Neuron (in vitro differentiated cells): ENCODE measurements around the gene LCN10.
"Not testable (repeated sequence)": the region's sequence is repeated elsewhere in the genome, so short reads cannot be mapped to it uniquely, and the experiment has no call there.

ENCODE experiments used
- H2AFZ ChIP-seq: one replicate; pipeline ENCODE4 v1.6.1; 2013; ENCODE audit warnings: low read depth, mild to moderate bottlenecking, inconsistent platforms, low read length, moderate library complexity
- H3K27me3 ChIP-seq: one replicate; pipeline ENCODE4 v1.6.1; 2013; ENCODE audit warnings: low read length; ENCODE audit not compliant: insufficient read depth
- H3K36me3 ChIP-seq: one replicate; pipeline ENCODE4 v1.6.1; 2013; ENCODE audit warnings: low read length; ENCODE audit not compliant: insufficient read depth
- H3K4me1 ChIP-seq: one replicate; pipeline ENCODE4 v1.6.1; 2013; ENCODE audit warnings: low read length; ENCODE audit not compliant: insufficient read depth
- H3K4me3 ChIP-seq: 2 replicates; pipeline ENCODE4 v1.5.1; 2013; ENCODE audit warnings: mild to moderate bottlenecking, low read length, moderate library complexity
- H3K9me3 ChIP-seq: one replicate; pipeline ENCODE4 v1.6.1; 2013; ENCODE audit warnings: low read length

The LCN10 gene

GRCh38 chr9:136782452-136782851 lies 39.7 kb upstream of the LCN10 start:
- Histone ChIP-seq H3K36me3 (no peaks in the 10 kb centered on the region), H3K9me3 (no peaks in the 10 kb centered on the region), H3K4me1 (peaks cover 6% of the 10 kb centered on the region), H3K4me3 (no peak overlapping the region), H3K27me3 (peaks cover 10% of the 10 kb centered on the region), H2AFZ (no peak overlapping the region)

GRCh38 chr9:136779808-136780207 lies 37.1 kb upstream of the LCN10 start:
- peaks cover 10% of the 10 kb centered on the region for H3K27me3 ChIP-seq
- no peak overlapping the region for H3K4me3 ChIP-seq

GRCh38 chr9:136777359-136777758 lies 34.6 kb upstream of the LCN10 start:
- H3K9me3 ChIP-seq, result peaks cover 8% of the 10 kb centered on the region
- no peaks in the 10 kb centered on the region for H3K4me1 ChIP-seq
- H3K27me3 ChIP-seq, result peaks cover 7% of the 10 kb centered on the region
- H3K4me3 ChIP-seq, result no peak overlapping the region
- H3K36me3 ChIP-seq, result no peaks in the 10 kb centered on the region
- no peak overlapping the region for H2AFZ ChIP-seq

More at GRCh38 chr9:136779808-136780207, 37.1 kb upstream of the LCN10 start:
- no peak overlapping the region for H2AFZ ChIP-seq
- H3K4me1 ChIP-seq, result peaks cover 2% of the 10 kb centered on the region
- H3K9me3 ChIP-seq, result no peaks in the 10 kb centered on the region
- H3K36me3 ChIP-seq, result no peaks in the 10 kb centered on the region

DNA sequence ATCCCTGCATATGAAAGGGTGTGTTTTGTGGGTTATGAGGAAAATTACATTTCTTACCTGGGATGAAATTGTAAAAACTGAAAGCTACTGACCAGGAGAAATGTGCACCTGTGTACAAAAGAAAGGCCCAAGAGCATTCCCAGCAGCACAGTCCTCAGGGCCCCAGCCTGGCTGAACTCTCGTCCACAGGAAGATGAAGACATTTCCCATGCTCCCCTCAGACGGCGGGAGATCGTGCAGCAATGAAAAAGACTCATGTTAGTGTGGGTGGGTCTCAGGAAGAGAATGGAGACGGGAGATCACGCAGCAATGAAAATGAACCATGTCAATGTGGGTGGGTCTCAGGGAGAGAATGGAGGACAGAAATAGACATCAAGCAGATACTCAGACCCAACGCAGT lies 34.2 kb upstream of the LCN10 start:
- H2AFZ ChIP-seq, result no peak overlapping the region
- H3K4me3 ChIP-seq, result no peak overlapping the region
- H3K36me3 ChIP-seq, result no peaks in the 10 kb centered on the region
- H3K4me1 ChIP-seq, result no peaks in the 10 kb centered on the region
- peaks cover 8% of the 10 kb centered on the region for H3K9me3 ChIP-seq
- H3K27me3 ChIP-seq, result peaks cover 5% of the 10 kb centered on the region

- Histone ChIP-seq H3K4me3 (no peak overlapping the region), H2AFZ (no peak overlapping the region), H3K36me3 (no peaks in the 10 kb centered on the region), H3K27me3 (no peaks in the 10 kb centered on the region), H3K9me3 (peaks cover 8% of the 10 kb centered on the region), H3K4me1 (no peaks in the 10 kb centered on the region)
Measured at GRCh38 chr9:136775191-136775590, 32.5 kb upstream of the LCN10 start.

- Histone ChIP-seq H3K36me3 (no peaks in the 10 kb centered on the region), H3K9me3 (peaks cover 8% of the 10 kb centered on the region), H3K4me1 (peaks cover 3% of the 10 kb centered on the region), H2AFZ (no peak overlapping the region), H3K27me3 (no peaks in the 10 kb centered on the region), H3K4me3 (no peak overlapping the region)
Measured at GRCh38 chr9:136774416-136775045, 31.8 kb upstream of the LCN10 start.

DNA sequence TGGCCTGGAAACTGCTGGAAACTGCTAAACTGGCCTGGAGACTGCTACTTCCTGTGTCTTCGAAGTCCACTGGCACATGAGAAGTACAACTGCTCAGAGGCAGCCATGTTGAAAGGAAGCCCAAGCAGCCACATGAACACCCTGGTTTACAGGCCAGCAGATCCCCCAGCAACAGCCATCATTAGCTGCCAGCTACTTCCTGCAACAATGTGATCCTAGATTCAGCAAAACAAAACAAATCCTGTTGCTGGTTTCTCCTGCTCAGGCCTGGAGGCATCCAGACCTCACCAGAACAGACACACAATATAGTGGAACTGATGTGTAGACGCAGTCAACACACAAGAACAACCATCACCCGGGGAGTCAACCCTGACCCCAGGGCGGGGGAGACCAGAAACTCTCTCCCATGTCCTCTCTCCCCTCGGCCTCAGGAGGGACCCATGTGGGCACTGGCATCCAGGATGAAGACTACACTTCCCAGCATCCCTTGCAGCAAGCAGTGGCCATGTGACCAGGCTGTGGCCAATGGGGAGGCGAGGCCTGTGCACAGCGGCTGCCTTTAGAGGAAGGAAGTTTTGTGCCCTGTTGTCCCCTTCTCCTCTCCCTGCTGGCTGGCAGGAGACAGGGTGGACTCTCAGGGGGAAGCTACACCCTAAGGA lies 30.8 kb upstream of the LCN10 start:
- Histone ChIP-seq H3K36me3 (no peaks in the 10 kb centered on the region), H3K4me1 (peaks cover 3% of the 10 kb centered on the region), H3K4me3 (no peak overlapping the region)

GRCh38 chr9:136771907-136772415 lies 29.2 kb upstream of the LCN10 start:
- Histone ChIP-seq H3K36me3 (no peaks in the 10 kb centered on the region), H3K4me1 (peaks cover 3% of the 10 kb centered on the region), H3K4me3 (no peak overlapping the region), H3K9me3 (peaks cover 8% of the 10 kb centered on the region), H2AFZ (no peak overlapping the region), H3K27me3 (no peaks in the 10 kb centered on the region)

More for the DNA sequence above, 30.8 kb upstream of the LCN10 start:
- Histone ChIP-seq H3K27me3 (no peaks in the 10 kb centered on the region), H2AFZ (no peak overlapping the region), H3K9me3 (peaks cover 8% of the 10 kb centered on the region)

DNA sequence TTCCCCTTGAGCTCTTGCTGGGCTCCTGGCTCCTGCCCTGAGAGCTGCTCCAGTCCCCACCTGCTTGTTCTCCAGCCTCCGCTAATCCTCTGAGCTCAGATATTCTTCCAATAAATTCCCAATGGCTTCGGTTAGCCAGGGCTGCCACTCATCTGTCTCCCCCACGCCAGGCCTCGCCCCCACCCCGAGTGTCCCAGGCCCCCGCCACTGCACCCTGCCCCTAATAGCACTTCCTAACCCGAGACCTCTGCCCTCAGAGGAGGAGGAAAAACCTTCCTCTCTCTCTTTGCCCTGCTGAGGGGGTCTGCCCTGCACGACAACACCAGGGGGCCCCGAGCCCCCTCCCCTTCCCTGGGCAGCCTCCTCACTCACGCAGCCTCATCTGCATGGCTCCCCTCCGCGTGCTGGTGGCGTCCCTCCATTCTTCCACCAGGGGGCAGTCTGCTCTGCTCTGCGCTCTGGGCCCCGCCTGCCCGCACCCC lies 27.0 kb upstream of the LCN10 start:
- Histone ChIP-seq H3K4me3 (no peak overlapping the region), H3K4me1 (peaks cover 3% of the 10 kb centered on the region), H3K27me3 (no peaks in the 10 kb centered on the region), H3K36me3 (no peaks in the 10 kb centered on the region), H3K9me3 (peaks cover 8% of the 10 kb centered on the region), H2AFZ (no peak overlapping the region)

DNA sequence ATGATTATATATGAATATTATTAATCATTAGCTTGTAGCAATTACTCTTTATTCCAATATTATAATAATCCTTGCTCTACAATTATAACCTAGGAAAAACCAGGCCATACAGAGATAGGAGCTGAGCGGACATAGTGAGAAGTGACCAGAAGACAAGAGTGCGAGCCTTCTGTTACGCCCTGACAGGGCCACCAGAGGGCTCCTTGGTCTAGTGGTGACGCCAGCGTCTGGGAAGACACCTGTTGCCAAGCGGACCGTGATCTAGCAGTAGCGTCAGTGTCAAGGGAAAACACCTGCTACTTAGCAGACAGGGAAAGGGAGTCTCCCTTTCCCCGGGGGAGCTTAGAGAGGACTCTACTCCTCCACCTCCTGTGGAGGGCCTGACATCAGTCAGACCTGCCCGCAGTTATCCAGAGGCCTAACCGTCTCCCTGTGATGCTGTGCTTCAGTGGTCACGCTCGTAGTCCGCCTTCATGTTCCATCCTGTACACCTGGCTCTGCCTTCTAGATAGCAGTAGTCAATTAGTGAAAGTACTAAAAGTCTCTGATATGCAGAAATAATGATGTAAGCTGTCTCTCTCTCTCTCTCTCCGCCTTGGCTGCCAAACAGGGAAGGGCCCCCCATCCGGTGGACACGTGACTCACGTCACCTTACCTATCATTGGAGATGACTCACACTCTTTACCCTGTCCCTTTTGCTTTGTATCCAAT lies 23.8 kb upstream of the LCN10 start:
- H3K4me3 ChIP-seq, H3K9me3 ChIP-seq, H3K27me3 ChIP-seq, H3K36me3 ChIP-seq, H3K4me1 ChIP-seq, H2AFZ ChIP-seq: not testable (repeated sequence)

- not testable (repeated sequence) for H3K36me3 ChIP-seq, H3K27me3 ChIP-seq, H3K9me3 ChIP-seq, H3K4me1 ChIP-seq, H2AFZ ChIP-seq, H3K4me3 ChIP-seq
Measured at GRCh38 chr9:136765745-136766409, 23.1 kb upstream of the LCN10 start.

DNA sequence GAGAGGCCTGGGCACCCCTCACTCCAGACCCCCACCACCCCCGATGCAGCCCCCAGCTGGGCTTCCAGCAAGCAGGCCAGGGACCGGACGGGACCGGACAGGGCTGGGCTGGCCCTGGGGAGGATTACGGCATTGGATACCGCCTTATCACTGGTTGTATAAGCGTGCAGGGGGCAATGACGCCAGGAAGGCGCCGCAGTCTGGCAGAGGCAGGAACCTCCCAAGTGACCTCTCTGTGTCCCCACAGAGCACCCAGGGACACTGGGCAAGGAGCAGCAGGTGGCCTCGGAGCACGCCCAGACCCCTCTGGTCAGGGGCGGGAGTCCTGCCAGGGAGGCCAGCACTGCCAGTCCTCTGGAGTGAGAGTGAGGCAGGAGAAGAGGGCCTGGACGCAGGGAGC lies 22.3 kb upstream of the LCN10 start:
- Histone ChIP-seq H3K4me1 (peaks cover 6% of the 10 kb centered on the region), H3K4me3 (no peak overlapping the region), H2AFZ (no peak overlapping the region), H3K36me3 (no peaks in the 10 kb centered on the region), H3K9me3 (no peaks in the 10 kb centered on the region), H3K27me3 (no peaks in the 10 kb centered on the region)
